Measurements from ENCODE around the gene SLC9A3.

DNA sequence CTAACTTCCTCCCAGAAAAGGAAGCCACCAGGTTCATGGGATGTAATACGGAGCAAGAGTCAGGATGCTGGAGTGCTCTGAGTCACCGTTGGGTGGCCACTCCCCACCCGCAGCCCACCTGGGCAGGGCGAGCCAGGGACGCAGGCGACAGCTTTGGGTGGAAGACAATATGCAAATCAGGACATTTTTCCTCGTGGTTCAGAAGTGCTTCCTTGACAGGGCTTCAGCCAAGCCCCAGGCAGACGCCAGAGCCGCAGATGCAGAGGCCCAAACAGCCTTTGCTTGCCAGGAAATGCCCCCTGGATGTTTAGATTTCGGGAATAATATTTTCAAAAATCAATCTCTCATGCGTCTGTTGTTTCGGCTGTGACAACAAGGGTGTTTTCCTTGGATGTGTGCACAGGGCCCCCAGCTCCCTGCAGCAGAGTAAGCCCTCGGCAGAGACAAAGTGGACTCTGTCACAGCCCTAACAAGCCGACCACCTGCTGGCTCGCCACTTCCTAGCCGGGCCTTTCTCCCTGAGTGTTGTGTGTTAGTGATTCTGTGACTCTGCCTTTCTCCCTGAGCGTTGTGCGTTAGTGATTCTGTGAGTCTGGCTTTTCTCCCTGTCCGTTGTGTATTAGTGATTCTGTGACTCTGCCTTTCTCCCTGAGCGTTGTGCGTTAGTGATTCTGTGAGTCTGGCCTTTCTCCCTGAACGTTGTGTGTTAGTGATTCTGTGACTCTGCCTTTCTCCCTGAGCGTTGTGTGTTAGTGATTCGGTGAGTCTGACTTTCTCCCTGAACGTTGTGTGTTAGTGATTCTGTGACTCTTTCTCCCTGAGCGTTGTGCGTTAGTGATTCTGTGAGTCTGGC is 11.8 kb upstream of the SLC9A3 start:
- TF ChIP-seq GATA2 (IDR thresholded peaks at IDR 0.05; ENCODE audit: low read depth, low read length), result no peak
- TF ChIP-seq GATA3 (IDR thresholded peaks at IDR 0.05; ENCODE audit: low read depth, low read length), result no peak

Data from SH-SY5Y (cell line).